Mesendoderm (in vitro differentiated cells): Measurements from ENCODE around the gene PCSK2.
A peak's percentile ranks its signal among the peaks of the same experiment; 100 is the strongest.

Source experiments
- DNase-seq: peaks from one replicate; pipeline ENCODE4 v3.0.0; 2013
- H2AK5ac ChIP-seq: 2 replicates; pipeline ENCODE4 v1.6.1; 2013; ENCODE audit warnings: low read length, inconsistent platforms
- H2BK120ac ChIP-seq: 2 replicates; pipeline ENCODE4 v1.6.1; 2013; ENCODE audit warnings: low read depth, mild to moderate bottlenecking, low read length, moderate library complexity, mixed read lengths
- H2BK15ac ChIP-seq: replicated peaks from 2 replicates; pipeline ENCODE4 v1.6.1; 2013; ENCODE audit warnings: low read depth, mild to moderate bottlenecking, moderate library complexity
- H2BK5ac ChIP-seq: 2 replicates; pipeline ENCODE4 v1.6.1; 2013; ENCODE audit warnings: low read length, inconsistent platforms
- H3K18ac ChIP-seq: 2 replicates; pipeline ENCODE4 v1.6.1; 2013; ENCODE audit warnings: mild to moderate bottlenecking, low read length, mixed read lengths
- H3K23ac ChIP-seq: one replicate; pipeline ENCODE4 v1.6.1; 2013; ENCODE audit warnings: low read length
- H3K27ac ChIP-seq: 2 replicates; pipeline ENCODE4 v1.5.1; 2013; ENCODE audit warnings: low read depth, mild to moderate bottlenecking, inconsistent platforms, low read length, moderate library complexity
- H3K27me3 ChIP-seq: 2 replicates; pipeline ENCODE4 v1.6.1; 2013; ENCODE audit warnings: low read length, control low read depth, mild to moderate bottlenecking, inconsistent platforms; ENCODE audit not compliant: insufficient read depth, poor library complexity
- H3K36me3 ChIP-seq: 2 replicates; pipeline ENCODE4 v1.6.1; 2013; ENCODE audit warnings: low read length, inconsistent platforms; ENCODE audit not compliant: control insufficient read depth, insufficient read depth
- H3K4ac ChIP-seq: one replicate; pipeline ENCODE4 v1.6.1; 2013; ENCODE audit warnings: low read depth, mild to moderate bottlenecking, low read length, moderate library complexity
- H3K4me1 ChIP-seq: 2 replicates; pipeline ENCODE4 v1.6.1; 2013; ENCODE audit warnings: low read depth, low read length, inconsistent platforms; ENCODE audit not compliant: control insufficient read depth
- H3K4me2 ChIP-seq: 2 replicates; pipeline ENCODE4 v1.6.1; 2013; ENCODE audit warnings: low read length
- H3K4me3 ChIP-seq: 2 replicates; pipeline ENCODE4 v1.5.1; 2013; ENCODE audit warnings: mild to moderate bottlenecking, low read length
- H3K56ac ChIP-seq: one replicate; pipeline ENCODE4 v1.6.1; 2013; ENCODE audit warnings: low read length
- H3K79me1 ChIP-seq: 2 replicates; pipeline ENCODE4 v1.6.1; 2013; ENCODE audit warnings: low read length, inconsistent platforms
- H3K79me2 ChIP-seq: 2 replicates; pipeline ENCODE4 v1.6.1; 2013; ENCODE audit warnings: mild to moderate bottlenecking, low read length; ENCODE audit not compliant: control insufficient read depth, insufficient read depth
- H3K9ac ChIP-seq: 2 replicates; pipeline ENCODE4 v1.6.1; 2013; ENCODE audit warnings: low read length, inconsistent platforms
- H4K5ac ChIP-seq: one replicate; pipeline ENCODE4 v1.6.1; 2013; ENCODE audit warnings: low read length
- H4K8ac ChIP-seq: one replicate; pipeline ENCODE4 v1.6.1; 2013; ENCODE audit warnings: low read depth, mild to moderate bottlenecking, control low read depth, low read length, moderate library complexity
- WGBS: extraction: QIAGEN DNeasy Blood & Tissue Kit; methylation state at CpG from one replicate; pipeline ENCODE4 v1.1.7; 2013; ENCODE audit warnings: low lambda C conversion rate, missing lambda C conversion rate; ENCODE audit not compliant: insufficient coverage; ENCODE audit errors: extremely low coverage; 5-methylcytosine and 5-hydroxymethylcytosine counted together

PCSK2 gene

GRCh38 chr20:17423782-17424181, 196.9 kb downstream of the PCSK2 start:
- Histone ChIP-seq H2BK120ac (no peak overlapping the region), H2AK5ac (no peak overlapping the region), H3K4ac (no peak overlapping the region), H3K27me3 (no peaks in the 10 kb centered on the region), H2BK5ac (no peak overlapping the region), H3K9ac (no peak overlapping the region), H3K79me2 (no peaks in the 10 kb centered on the region), H2BK15ac (no peak overlapping the region), H4K5ac (no peak overlapping the region), H3K23ac (no peak overlapping the region), H3K4me3 (no peak overlapping the region), H3K36me3 (no peaks in the 10 kb centered on the region), H3K4me2 (no peak overlapping the region), H3K4me1 (no peaks in the 10 kb centered on the region), H3K27ac (no peak overlapping the region), H3K18ac (no peak overlapping the region), H3K56ac (no peak overlapping the region), H4K8ac (no peak overlapping the region), H3K79me1 (no peaks in the 10 kb centered on the region)
- no peak for DNase-seq

GRCh38 chr20:17427638-17428037, 200.8 kb downstream of the PCSK2 start:
- Histone ChIP-seq H3K9ac (no peak overlapping the region), H3K23ac (no peak overlapping the region), H3K79me1 (no peaks in the 10 kb centered on the region), H3K56ac (no peak overlapping the region), H3K4ac (no peak overlapping the region), H2BK15ac (no peak overlapping the region), H3K79me2 (no peaks in the 10 kb centered on the region), H2BK120ac (no peak overlapping the region), H3K27ac (no peak overlapping the region), H3K27me3 (no peaks in the 10 kb centered on the region), H4K5ac (no peak overlapping the region), H2BK5ac (no peak overlapping the region), H4K8ac (no peak overlapping the region), H3K4me2 (no peak overlapping the region), H3K4me1 (no peaks in the 10 kb centered on the region), H3K4me3 (no peak overlapping the region), H2AK5ac (no peak overlapping the region), H3K36me3 (no peaks in the 10 kb centered on the region), H3K18ac (no peak overlapping the region)
- WGBS, result no CpG with 5 or more reads among the region's 2 CpGs
- DNase-seq, result no peak

DNA sequence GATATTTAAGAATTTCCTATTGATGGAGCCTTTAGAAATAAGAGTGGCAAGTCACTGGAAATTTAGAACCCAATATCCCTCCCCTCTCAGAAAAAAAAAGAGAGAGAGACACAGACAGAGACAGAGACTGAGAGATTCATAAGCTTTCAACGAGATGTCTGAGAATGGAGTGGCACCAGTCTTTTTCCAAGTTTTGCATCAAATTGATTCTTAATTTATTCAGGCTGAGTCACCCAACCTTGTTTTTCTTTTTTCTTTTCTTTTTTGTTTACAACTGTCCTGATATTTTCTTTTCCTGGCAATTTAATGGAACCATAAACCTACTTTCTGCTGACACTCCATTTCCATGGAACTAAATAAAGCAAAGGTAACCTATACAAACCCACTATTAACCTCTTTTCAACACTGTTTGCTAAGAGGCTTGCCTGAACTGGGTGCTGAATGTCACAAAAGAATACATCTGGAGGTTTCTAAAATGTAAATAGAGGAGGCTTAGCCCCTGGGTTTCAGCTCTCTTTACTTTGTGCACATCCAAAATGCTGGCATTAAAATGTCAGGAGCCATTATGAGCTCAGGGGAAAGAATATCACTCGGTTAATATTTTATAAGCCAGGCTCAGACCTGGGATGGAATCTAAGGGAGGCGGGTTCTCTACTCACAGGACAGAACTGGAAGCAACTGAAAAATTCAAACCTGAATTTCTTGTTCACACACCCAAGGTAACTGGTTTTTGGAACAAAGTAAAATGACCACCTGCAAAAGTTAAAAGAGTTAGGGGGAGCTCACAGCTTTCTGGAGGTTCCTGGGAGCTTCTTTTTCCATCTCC, 203.5 kb downstream of the PCSK2 start:
- H3K4me3 ChIP-seq, result no peak overlapping the region
- no peak overlapping the region for H3K23ac ChIP-seq
- H2BK15ac ChIP-seq, result no peak overlapping the region
- no peak overlapping the region for H2BK120ac ChIP-seq
- no peak overlapping the region for H4K5ac ChIP-seq
- no peaks in the 10 kb centered on the region for H3K4me1 ChIP-seq
- no peak overlapping the region for H3K4me2 ChIP-seq
- no peak overlapping the region for H2BK5ac ChIP-seq
- no peak overlapping the region for H3K4ac ChIP-seq
- H3K9ac ChIP-seq, result no peak overlapping the region
- no peaks in the 10 kb centered on the region for H3K36me3 ChIP-seq
- H3K79me2 ChIP-seq, result no peaks in the 10 kb centered on the region
- no peaks in the 10 kb centered on the region for H3K79me1 ChIP-seq
- H3K56ac ChIP-seq, result no peak overlapping the region
- no peak overlapping the region for H3K18ac ChIP-seq
- no peak overlapping the region for H2AK5ac ChIP-seq
- no peak for DNase-seq
- no peak overlapping the region for H3K27ac ChIP-seq
- no peak overlapping the region for H4K8ac ChIP-seq
- H3K27me3 ChIP-seq, result no peaks in the 10 kb centered on the region
- WGBS, result no CpG with 5 or more reads among the region's 3 CpGs

- no peaks in the 10 kb centered on the region for H3K36me3 ChIP-seq
- H3K18ac ChIP-seq, result no peak overlapping the region
- H4K5ac ChIP-seq, result no peak overlapping the region
- no peak overlapping the region for H2AK5ac ChIP-seq
- 100% methylated on average over 4 of the region's 17 CpGs for WGBS
- no peak overlapping the region for H3K56ac ChIP-seq
- H3K9ac ChIP-seq, result no peak overlapping the region
- H2BK5ac ChIP-seq, result no peak overlapping the region
- peak; percentile 45 for DNase-seq
- H3K27me3 ChIP-seq, result no peaks in the 10 kb centered on the region
- no peak overlapping the region for H4K8ac ChIP-seq
- no peak overlapping the region for H3K4ac ChIP-seq
- H2BK120ac ChIP-seq, result no peak overlapping the region
- no peak overlapping the region for H3K23ac ChIP-seq
- no peak overlapping the region for H3K27ac ChIP-seq
- H3K4me3 ChIP-seq, result no peak overlapping the region
- H3K4me2 ChIP-seq, result no peak overlapping the region
- H3K79me2 ChIP-seq, result no peaks in the 10 kb centered on the region
- H3K4me1 ChIP-seq, result no peaks in the 10 kb centered on the region
- H2BK15ac ChIP-seq, result no peak overlapping the region
- no peaks in the 10 kb centered on the region for H3K79me1 ChIP-seq
Observed at GRCh38 chr20:17431621-17432364, 205.0 kb downstream of the PCSK2 start.

DNA sequence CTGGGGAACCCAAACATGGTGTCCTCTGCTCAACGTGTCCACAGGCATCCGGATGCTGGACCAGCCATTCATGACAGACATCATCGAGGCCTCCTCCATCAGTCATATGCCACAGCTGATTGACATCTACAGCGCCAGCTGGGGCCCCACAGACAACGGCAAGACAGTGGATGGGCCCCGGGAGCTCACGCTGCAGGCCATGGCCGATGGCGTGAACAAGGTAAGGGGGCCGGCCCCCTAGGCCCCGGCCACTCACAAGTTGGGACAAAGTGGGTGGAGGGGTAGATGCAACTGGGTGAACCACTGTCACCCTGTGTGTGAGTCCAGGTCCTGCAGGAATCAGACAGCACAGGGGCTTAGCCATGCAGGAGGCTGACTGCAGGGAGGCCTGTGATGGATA, 209.8 kb downstream of the PCSK2 start:
- no peaks in the 10 kb centered on the region for H3K27me3 ChIP-seq
- WGBS, result no CpG with 5 or more reads among the region's 11 CpGs

More for the DNA sequence above, 209.8 kb downstream of the PCSK2 start:
- H3K27ac ChIP-seq, result no peak overlapping the region
- H3K4me3 ChIP-seq, result no peak overlapping the region
- H3K4ac ChIP-seq, result no peak overlapping the region
- H2AK5ac ChIP-seq, result no peak overlapping the region
- no peak overlapping the region for H2BK15ac ChIP-seq
- H3K79me2 ChIP-seq, result no peaks in the 10 kb centered on the region
- no peaks in the 10 kb centered on the region for H3K36me3 ChIP-seq
- no peak overlapping the region for H3K4me2 ChIP-seq
- no peaks in the 10 kb centered on the region for H3K79me1 ChIP-seq
- no peak overlapping the region for H2BK120ac ChIP-seq
- no peaks in the 10 kb centered on the region for H3K4me1 ChIP-seq
- no peak overlapping the region for H2BK5ac ChIP-seq
- H4K8ac ChIP-seq, result no peak overlapping the region
- H3K18ac ChIP-seq, result no peak overlapping the region
- H4K5ac ChIP-seq, result no peak overlapping the region
- no peak overlapping the region for H3K23ac ChIP-seq
- no peak for DNase-seq
- H3K56ac ChIP-seq, result no peak overlapping the region
- H3K9ac ChIP-seq, result no peak overlapping the region
